ENCODE results near the gene EPS8L1. TPM values are rescaled to one million over a fixed set of nuclear protein-coding genes. Genes with fewer than 3 reads are reported as not detected.
"Not testable (repeated sequence)": the region's sequence is repeated elsewhere in the genome, so short reads cannot be mapped to it uniquely, and the experiment has no call there.

The EPS8L1 gene
- polyA plus RNA-seq, 1 of the 3 experiments (the other 2 are of a cell fraction) = 12.9 TPM

GRCh38 chr19:55106591-55106990 is 30.9 kb downstream of the EPS8L1 start:
- peaks cover 64% of the 10 kb centered on the region for H3K79me2 ChIP-seq (ENCODE audit: insufficient read depth)

GRCh38 chr19:55107252-55107651 is 31.6 kb downstream of the EPS8L1 start:
- peaks cover 23% of the 10 kb centered on the region; the same call in 1 of the 2 replicates for H4K20me1 ChIP-seq (ENCODE audit: insufficient read depth)
- H3K27me3 ChIP-seq (ENCODE audit: insufficient read depth); H3K4me1 ChIP-seq (ENCODE audit: control insufficient read depth in 1 of 2, insufficient read depth in 2 of 2, low read depth in 1 of 2, low read length in 1 of 2); H3K9ac ChIP-seq; H2AFZ ChIP-seq (ENCODE audit: low read depth); H3K4me2 ChIP-seq; DNase-seq; H3K9me2 ChIP-seq; H3K4me3 ChIP-seq (ENCODE audit: low read depth in 2 of 2, low read length in 1 of 2); H3K27ac ChIP-seq (ENCODE audit: low read depth in 2 of 2, low read length in 1 of 2); H3F3A ChIP-seq (replicated peaks; ENCODE audit: insufficient read depth); POLR2A ChIA-PET; H3K9me3 ChIP-seq: not testable (repeated sequence)
- WGBS (ENCODE audit: low lambda C conversion rate) = 89% methylated on average over 3 of the region's 3 CpGs
- CTCF ChIA-PET = interaction anchor here (0.7 to 2.1 kb wide), 2 partner anchors 18 to 53 kb away, joined by 3 to 15 read pairs; no protein-coding TSS in a partner anchor
- peaks cover 66% of the 10 kb centered on the region for H3K79me2 ChIP-seq (ENCODE audit: insufficient read depth)
- H3K36me3 ChIP-seq (replicated peaks in 1 of 2; ENCODE audit: control insufficient read depth in 1 of 2, insufficient read depth in 2 of 2, low read length in 1 of 2) = peaks cover 18 to 22% of the 10 kb centered on the region in 2 experiments

More at GRCh38 chr19:55106591-55106990, 30.9 kb downstream of the EPS8L1 start:
- 96% methylated on average over 5 of the region's 6 CpGs for WGBS (ENCODE audit: low lambda C conversion rate)
- no peak for DNase-seq
- no peaks in the 10 kb centered on the region for H3K9me3 ChIP-seq
- H3K4me3 ChIP-seq (ENCODE audit: low read depth in 2 of 2, low read length in 1 of 2) = no peak overlapping the region
- ChIA-PET CTCF (interaction anchor here (0.7 to 2.1 kb wide), 2 partner anchors 18 to 54 kb away, joined by 3 to 15 read pairs; no protein-coding TSS in a partner anchor), POLR2A (no interaction called here)
- H3K9ac ChIP-seq = no peak overlapping the region
- H3K27me3 ChIP-seq (ENCODE audit: insufficient read depth) = no peaks in the 10 kb centered on the region
- no peaks in the 10 kb centered on the region for H3F3A ChIP-seq (replicated peaks; ENCODE audit: insufficient read depth)
- H3K9me2 ChIP-seq = no peaks in the 10 kb centered on the region
- no peaks in the 10 kb centered on the region for H3K4me1 ChIP-seq (ENCODE audit: control insufficient read depth in 1 of 2, insufficient read depth in 2 of 2, low read depth in 1 of 2, low read length in 1 of 2)
- H3K27ac ChIP-seq (ENCODE audit: low read depth in 2 of 2, low read length in 1 of 2) = no peak overlapping the region
- H4K20me1 ChIP-seq (ENCODE audit: insufficient read depth) = peaks cover 18% of the 10 kb centered on the region; the same call in 1 of the 2 replicates
- TF ChIP-seq SIN3A (IDR thresholded peaks at IDR 0.05; ENCODE audit: borderline replicate concordance, low read depth, low read length) (no peak), IRF3 (IDR thresholded peaks at IDR 0.05; ENCODE audit: low read depth, low read length) (no peak), USF1 (IDR thresholded peaks at IDR 0.05; ENCODE audit: borderline replicate concordance, low read depth) (no peak), MAX (IDR thresholded peaks at IDR 0.05; ENCODE audit: low read depth) (no peak), USF2 (IDR thresholded peaks at IDR 0.05; ENCODE audit: borderline replicate concordance, low read depth, low read length) (no peak), FOXM1 (IDR thresholded peaks at IDR 0.05; ENCODE audit: low read depth) (no peak), EP300 (IDR thresholded peaks at IDR 0.05; ENCODE audit: borderline replicate concordance in 1 of 2, low read depth in 1 of 2, low read length in 1 of 2) (no peak), FOSL2 (IDR thresholded peaks at IDR 0.05; ENCODE audit: borderline replicate concordance, low read depth) (no peak), POLR2AphosphoS5 (IDR thresholded peaks at IDR 0.05; ENCODE audit: low read depth, low read length) (no peak), RCOR1 (IDR thresholded peaks at IDR 0.05; ENCODE audit: low read length) (no peak)
- no peak overlapping the region for H2AFZ ChIP-seq (ENCODE audit: low read depth)
- H3K4me2 ChIP-seq = no peak overlapping the region
- peaks cover 16 to 26% of the 10 kb centered on the region in 2 experiments for H3K36me3 ChIP-seq (replicated peaks in 1 of 2; ENCODE audit: control insufficient read depth in 1 of 2, insufficient read depth in 2 of 2, low read length in 1 of 2)
